ENCODE results near the gene DDX11. TPM values are rescaled to one million over a fixed set of nuclear protein-coding genes. Genes with fewer than 3 reads are reported as not detected.
"Not testable (repeated sequence)": the region's sequence is repeated elsewhere in the genome, so short reads cannot be mapped to it uniquely, and the experiment has no call there.

DDX11 gene
- total RNA-seq, 8 experiments from 2014 or later: 4.0 to 58.5 (median 35.4) TPM

DNA sequence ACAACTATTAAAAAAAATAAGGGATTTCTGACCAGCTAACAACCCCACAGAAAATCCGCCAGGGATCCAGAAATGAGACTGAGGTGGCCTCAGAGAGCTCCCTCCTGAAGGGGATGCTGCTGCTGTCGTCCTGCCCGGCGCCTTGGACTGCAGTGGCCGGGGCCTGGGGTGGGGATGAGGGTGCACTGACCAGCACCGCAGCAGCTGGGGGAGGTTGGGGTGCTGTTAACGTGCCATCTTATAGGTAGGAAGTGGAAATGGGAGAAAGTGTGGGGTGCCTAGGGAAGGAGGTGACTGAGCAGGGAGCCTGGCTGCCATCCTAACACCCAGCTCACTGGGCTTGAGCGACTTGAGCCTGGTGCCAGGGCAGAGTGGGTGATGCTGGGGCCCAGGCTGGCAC, 32.0 kb downstream of the DDX11 start:
- Histone ChIP-seq H3K4me1 (replicated peaks in 1 of 2) (no peaks in the 10 kb centered on the region), H3K4me3 (no peak overlapping the region), H3K27ac (no peak overlapping the region)
- WGBS, 10 experiments: 80 to 100% methylated on average over 1 of the region's 8 CpGs; no CpG with 5 or more reads in 8 of the 10 experiments
- in situ Hi-C loops (cut with MboI; ENCODE audit: low pct_unique_long_range_greater_than_20kb in 2 of 9, low sequenced_read_pairs in 9 of 9, unreplicated experiment in 9 of 9): no loop called here
- peak in 1 of 8 experiments; percentile 8 for ATAC-seq (replicated peaks in 6 of 8)

DNA sequence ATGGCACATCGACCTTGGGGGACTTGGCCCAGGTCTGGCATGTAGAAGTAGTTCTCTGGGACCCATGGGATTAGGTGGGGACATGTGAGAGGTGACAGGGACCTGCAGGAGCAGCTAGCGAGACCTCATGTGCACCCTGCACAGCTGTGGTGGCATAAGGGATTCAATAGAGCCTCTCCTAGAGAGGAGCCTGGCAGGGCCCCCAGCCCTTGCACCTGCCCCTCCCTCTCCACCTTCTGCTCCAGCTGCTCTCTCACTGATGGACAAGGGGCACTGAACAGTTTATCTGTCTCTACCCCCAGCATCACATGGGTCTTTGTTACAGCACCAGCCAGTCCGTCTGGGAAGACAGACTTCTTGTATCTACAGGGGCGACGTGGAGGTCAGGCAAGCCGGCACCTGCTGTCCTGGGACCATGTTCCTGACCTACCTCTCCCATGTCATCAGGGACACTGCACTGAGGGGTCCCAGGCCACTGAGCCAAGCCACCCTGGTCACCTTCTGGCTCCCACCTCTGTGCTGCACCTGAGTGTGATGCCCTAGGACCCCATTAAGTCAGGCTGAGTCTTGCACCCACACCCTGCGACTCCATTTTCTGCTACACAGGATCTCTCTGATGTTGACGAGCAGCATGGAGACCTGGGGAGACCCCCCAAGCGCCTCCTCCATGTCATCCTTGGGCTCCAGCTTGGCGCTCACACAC, 32.6 kb downstream of the DDX11 start:
- in situ Hi-C loops (cut with MboI; ENCODE audit: low pct_unique_long_range_greater_than_20kb in 2 of 9, low sequenced_read_pairs in 9 of 9, unreplicated experiment in 9 of 9): no loop called here
- ATAC-seq (replicated peaks in 6 of 8): peak in 2 of 8 experiments; percentile 21 to 39
- no peak overlapping the region for H3K27ac ChIP-seq
- no peaks in the 10 kb centered on the region for H3K4me1 ChIP-seq (replicated peaks in 1 of 2)
- no peak overlapping the region for H3K4me3 ChIP-seq
- WGBS, 10 experiments: 100% methylated on average over 1 of the region's 10 CpGs; no CpG with 5 or more reads in 9 of the 10 experiments

DNA sequence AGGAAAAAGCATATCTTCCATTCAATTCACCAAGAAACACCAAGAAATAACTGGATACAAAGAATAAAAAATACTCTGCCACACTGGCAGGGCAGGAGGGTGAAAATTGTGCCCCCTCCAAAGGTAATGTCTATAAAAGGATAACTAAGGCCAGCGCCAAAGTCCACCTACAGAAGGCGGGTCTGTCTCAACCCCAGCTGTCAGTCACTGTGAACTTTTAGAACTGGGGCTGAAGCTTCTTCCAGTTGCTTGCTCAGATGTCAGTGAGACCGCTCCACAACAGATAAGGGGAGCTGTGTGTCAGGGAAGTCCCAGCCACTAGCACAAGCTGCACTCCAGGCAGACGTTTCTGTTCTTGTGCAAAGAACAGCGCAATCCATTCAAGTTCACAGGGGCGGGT, 36.1 kb downstream of the DDX11 start:
- H3K4me1 ChIP-seq (replicated peaks in 1 of 2); in situ Hi-C loops (cut with MboI; ENCODE audit: low pct_unique_long_range_greater_than_20kb in 2 of 9, low sequenced_read_pairs in 9 of 9, unreplicated experiment in 9 of 9); H3K27ac ChIP-seq; ATAC-seq (replicated peaks in 6 of 8); H3K4me3 ChIP-seq: not testable (repeated sequence)
- WGBS, 10 experiments: 56% methylated on average over 3 of the region's 6 CpGs; no CpG with 5 or more reads in 9 of the 10 experiments

DNA sequence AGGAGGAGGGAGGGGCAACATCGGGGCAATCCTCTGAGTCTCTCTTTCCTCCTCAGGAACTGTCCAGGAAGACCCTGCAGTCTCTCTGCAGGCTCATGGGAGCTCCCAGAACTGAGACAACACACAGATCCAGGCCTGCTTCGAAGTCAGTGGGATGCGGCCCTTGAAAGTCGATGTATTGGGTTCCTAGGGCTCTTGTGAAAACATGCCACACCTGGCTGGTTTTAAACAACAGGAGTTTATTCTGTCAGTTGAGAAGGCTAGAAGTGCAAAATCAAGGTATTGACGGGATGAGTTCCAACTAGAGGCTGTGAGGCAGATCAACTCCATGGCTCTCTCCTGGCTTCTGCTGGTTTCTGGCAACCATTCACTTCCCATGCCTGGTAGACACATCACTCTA, 36.6 kb downstream of the DDX11 start:
- H3K27ac ChIP-seq; ATAC-seq (replicated peaks in 6 of 8); H3K4me3 ChIP-seq; H3K4me1 ChIP-seq (replicated peaks in 1 of 2); in situ Hi-C loops (cut with MboI; ENCODE audit: low pct_unique_long_range_greater_than_20kb in 2 of 9, low sequenced_read_pairs in 9 of 9, unreplicated experiment in 9 of 9): not testable (repeated sequence)
- no CpG with 5 or more reads among the region's 5 CpGs for WGBS, 10 experiments

DNA sequence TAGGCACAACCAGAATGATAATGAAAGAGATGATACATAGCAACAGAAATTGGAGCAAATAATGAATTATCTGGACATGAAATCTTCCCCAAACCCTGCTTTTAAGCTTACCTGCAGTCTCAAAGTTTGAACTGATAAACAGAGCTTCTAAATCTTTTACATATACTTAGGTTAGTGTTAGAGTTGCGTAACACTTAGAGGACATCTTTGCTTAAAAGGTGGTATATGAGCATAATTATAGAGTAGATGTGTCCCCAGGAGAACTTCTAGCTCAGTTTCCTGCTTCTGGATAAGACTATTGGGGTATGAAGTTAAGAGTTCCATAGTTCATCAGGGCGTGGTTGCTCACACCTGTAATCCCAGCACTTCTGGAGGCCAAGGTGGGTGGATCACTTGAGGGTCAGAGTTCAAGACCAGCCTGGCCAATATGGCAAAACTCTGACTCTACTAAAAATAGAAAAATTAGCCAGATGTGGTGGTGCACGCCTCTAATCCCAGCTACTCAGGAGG, 41.5 kb downstream of the DDX11 start:
- in situ Hi-C loops (cut with MboI; ENCODE audit: low pct_unique_long_range_greater_than_20kb in 2 of 9, low sequenced_read_pairs in 9 of 9, unreplicated experiment in 9 of 9); ATAC-seq (replicated peaks in 6 of 8); H3K4me1 ChIP-seq (replicated peaks in 1 of 2); H3K27ac ChIP-seq; H3K4me3 ChIP-seq: not testable (repeated sequence)
- 17 to 100% (median 100%) methylated on average over 1 of the region's 3 CpGs; no CpG with 5 or more reads in 7 of the 10 experiments for WGBS, 10 experiments

DNA sequence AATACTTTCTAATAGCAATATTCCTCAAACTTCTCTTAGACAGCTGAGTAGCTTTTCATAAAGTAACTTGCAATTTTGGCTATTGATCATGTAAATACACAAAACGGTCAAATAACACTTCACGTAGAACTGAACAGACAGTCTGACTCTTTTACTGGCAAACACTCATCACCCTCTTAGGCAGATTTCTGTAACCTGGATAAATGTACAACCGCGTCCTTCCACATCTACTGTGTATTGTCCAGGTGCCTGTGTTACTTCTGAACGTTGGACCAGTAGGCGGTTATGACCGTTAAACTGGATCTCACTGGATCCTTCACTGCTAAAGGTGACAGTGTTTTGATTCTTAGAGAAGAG, 43.2 kb downstream of the DDX11 start:
- peak overlapping the region in 4 of 5 donors; percentile 45 to 64 (median 46) for H3K4me3 ChIP-seq

DNA sequence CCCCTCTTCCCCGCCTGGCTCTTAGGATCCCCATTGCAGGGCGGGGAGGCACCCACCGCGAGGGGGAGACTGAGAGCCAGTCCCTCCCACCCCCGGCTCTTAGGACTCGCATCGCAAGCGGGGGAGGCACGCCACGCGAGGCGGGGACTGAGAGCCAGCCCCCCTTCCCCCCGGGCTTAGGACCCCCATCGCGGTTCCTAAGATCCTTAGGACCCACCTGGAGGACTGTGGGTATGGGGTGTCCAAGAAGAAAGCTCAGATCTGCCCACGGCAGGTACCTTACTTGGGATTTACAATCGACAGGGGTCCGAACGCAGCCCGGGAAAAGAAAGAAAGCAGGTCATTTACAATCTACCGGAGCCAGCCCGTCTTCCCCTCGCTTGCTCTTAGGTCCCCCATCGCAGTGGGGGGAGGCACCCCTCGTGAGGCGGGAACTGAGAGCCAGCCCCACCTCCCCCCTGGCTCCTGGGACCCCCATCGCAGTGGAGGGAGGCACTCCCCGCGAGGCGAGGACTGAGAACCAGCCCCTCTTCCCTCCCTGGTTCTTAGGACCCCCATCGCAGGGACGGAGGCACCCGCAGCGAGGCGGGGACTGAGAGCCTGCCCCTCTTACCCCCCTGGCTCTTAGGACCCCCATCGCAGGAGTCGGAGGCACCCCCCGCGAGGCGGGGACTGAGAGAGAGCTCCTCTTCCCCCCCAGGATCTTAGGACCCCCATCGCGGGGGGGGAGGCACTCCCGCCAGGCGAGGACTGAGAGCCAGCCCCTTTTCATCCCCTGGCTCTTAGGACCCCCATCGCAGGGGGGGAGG, 43.7 kb downstream of the DDX11 start:
- 0 to 3% (median 0%) methylated on average over 3 to 7 of the region's 45 CpGs; no CpG with 5 or more reads in 6 of the 10 experiments for WGBS, 10 experiments
- peaks cover 4 to 9% of the 10 kb centered on the region in 2 donors for H3K4me1 ChIP-seq (replicated peaks in 1 of 2)
- peak; percentile 49 to 87 (median 71) for ATAC-seq (replicated peaks in 6 of 8)
- in situ Hi-C loops (cut with MboI; ENCODE audit: low pct_unique_long_range_greater_than_20kb in 2 of 9, low sequenced_read_pairs in 9 of 9, unreplicated experiment in 9 of 9): no loop called here
- H3K4me3 ChIP-seq: peak overlapping the region; percentile 45 to 71 (median 47)
- no peak overlapping the region for H3K27ac ChIP-seq

More for the DNA sequence above, 43.2 kb downstream of the DDX11 start:
- H3K27ac ChIP-seq; H3K4me1 ChIP-seq (replicated peaks in 1 of 2); in situ Hi-C loops (cut with MboI; ENCODE audit: low pct_unique_long_range_greater_than_20kb in 2 of 9, low sequenced_read_pairs in 9 of 9, unreplicated experiment in 9 of 9): not testable (repeated sequence)
- 0 to 79% (median 39%) methylated on average over 2 to 7 of the region's 7 CpGs; no CpG with 5 or more reads in 4 of the 10 experiments for WGBS, 10 experiments
- peak in 2 of 8 experiments; percentile 2 to 34 for ATAC-seq (replicated peaks in 6 of 8)

DNA sequence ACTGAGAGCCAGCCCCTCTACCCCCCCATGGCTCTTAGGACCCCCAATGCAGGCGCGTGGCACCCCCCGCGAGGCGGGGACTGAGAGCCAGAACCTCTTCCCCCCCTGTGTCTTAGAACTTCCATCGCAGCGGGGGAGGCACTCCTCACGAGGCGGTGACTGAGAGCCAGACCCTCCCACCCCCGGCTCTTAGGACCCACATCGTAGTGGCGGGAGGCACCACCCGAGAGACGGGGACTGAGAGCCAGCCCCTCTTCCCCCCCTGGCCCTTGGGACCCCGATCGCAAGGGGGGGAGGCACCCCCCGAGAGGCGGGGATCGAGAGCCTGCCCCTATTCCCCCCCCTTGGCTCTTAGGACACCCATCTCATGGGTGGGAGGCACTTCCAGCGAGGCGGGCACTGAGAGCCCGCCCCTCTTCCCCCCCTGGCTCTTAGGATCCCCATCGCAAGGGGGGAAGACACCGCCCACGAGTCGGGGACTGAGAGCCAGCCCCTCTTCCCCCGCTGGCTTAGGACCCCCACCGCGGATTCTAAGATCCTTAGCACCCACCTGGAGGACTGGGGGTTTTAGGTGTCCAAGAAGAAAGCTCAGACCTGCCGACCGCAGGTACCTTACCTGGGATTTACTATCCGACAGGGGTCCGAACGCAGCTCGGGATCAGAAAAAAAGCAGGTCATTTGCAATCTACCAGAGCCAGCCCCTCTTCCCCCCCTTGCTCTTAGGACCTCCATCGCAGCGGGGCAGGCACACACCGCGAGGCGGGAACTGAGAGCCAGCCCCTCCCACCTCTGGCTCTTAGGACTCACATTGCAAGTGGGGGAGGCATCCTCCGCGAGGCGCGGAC, 44.9 kb downstream of the DDX11 start:
- WGBS, 10 experiments: 0 to 70% (median 20%) methylated on average over 1 to 3 of the region's 44 CpGs; no CpG with 5 or more reads in 7 of the 10 experiments
- in situ Hi-C loops (cut with MboI; ENCODE audit: low pct_unique_long_range_greater_than_20kb in 2 of 9, low sequenced_read_pairs in 9 of 9, unreplicated experiment in 9 of 9): no loop called here
- Histone ChIP-seq H3K4me3 (peak overlapping the region; percentile 15 to 71 (median 45)), H3K27ac (no peak overlapping the region), H3K4me1 (replicated peaks in 1 of 2) (peaks cover 4 to 9% of the 10 kb centered on the region in 2 donors)
- peak in 7 of 8 experiments; percentile 46 to 83 (median 77) for ATAC-seq (replicated peaks in 6 of 8)

DNA sequence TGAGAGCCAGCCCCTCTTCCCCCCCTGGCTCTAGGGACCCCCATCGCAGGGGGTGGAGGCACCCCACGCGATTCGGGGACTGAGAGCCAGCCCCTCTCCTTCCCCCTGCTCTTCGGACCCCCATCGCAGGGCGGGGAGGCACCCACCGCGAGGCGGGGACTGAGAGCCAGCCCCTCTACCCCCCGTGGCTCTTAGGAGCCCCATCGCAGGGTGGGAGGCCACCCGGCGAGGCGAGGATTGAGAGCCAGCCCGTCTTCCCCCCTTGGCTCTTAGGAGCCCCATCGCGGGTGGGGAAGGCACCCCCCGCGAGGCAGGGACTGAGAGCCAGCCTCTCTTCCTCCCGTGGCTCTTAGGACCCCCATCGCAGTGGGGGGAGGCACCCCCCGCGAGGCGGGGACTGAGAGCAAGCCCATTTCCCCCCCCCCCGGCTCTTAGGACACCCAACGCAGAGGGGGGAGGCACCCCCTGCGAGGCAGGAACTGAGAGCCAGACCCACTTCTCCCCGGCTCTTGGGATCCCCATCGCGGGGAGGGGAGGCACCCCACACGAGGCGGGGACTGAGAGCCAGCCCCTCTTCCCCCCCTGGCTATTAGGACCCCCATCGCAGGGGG, 45.6 kb downstream of the DDX11 start:
- ATAC-seq (replicated peaks in 6 of 8): peak in 5 of 8 experiments; percentile 27 to 77 (median 41)
- Histone ChIP-seq H3K4me3 (peak overlapping the region in 4 of 5 donors; percentile 8 to 71 (median 54)), H3K4me1 (replicated peaks in 1 of 2) (peaks cover 4 to 10% of the 10 kb centered on the region in 2 donors), H3K27ac (no peak overlapping the region)
- WGBS, 10 experiments: no CpG with 5 or more reads among the region's 34 CpGs
- in situ Hi-C loops (cut with MboI; ENCODE audit: low pct_unique_long_range_greater_than_20kb in 2 of 9, low sequenced_read_pairs in 9 of 9, unreplicated experiment in 9 of 9): no loop called here

DNA sequence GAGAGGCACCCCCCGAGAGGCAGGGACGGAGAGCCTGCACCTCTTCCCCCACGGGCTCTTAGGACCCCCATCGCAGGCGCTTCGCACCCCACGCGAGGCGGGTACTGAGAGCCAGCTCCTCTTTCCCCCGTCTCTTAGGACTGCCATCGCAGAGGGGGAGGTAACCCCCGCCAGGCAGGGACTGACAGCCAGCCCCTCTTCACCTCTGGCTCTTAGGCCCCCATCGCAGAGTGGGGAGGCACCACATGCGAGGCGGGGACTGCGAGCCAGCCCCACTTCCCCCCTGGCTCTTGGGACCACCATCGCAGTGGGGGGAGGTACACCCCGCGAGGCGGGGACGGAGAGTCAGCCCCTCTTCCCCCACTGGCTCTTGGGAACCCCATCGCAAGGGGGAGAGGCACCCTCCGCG, 46.1 kb downstream of the DDX11 start:
- Histone ChIP-seq H3K4me1 (replicated peaks in 1 of 2) (peaks cover 4 to 13% of the 10 kb centered on the region in 2 donors), H3K4me3 (peak overlapping the region in 1 of 5 donors; percentile 64), H3K27ac (no peak overlapping the region)
- ATAC-seq (replicated peaks in 6 of 8): no peak
- in situ Hi-C loops (cut with MboI; ENCODE audit: low pct_unique_long_range_greater_than_20kb in 2 of 9, low sequenced_read_pairs in 9 of 9, unreplicated experiment in 9 of 9): no loop called here
- WGBS, 10 experiments: no CpG with 5 or more reads among the region's 24 CpGs

DNA sequence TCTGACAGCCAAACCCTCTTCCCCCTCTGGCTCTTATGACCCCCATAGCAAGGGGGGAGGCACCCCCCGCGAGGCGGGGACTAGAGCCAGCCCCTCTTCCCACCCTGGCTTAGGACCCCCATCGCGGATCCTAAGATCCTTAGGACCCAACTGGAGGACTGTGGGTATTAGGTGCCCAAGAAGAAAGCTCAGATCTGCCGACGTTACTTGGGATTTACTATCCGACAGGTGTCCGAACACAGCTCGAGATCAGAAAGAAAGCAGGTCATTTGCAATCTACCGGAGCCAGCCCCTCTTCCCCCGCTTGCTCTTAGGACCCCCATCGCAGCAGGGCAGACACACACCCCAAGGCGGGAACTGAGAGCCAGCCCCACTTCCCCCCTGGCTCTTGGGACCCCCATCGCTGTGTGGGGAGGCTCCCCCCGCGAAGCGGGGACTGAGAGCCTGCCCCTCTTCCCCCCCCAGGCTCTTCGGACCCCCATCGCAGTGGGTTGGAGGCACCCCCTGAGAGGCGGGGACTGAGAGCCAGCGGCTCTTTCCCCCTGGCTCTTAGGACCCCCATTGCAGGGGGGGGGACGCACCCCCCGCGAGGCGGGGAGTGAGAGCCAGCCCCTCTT, 46.8 kb downstream of the DDX11 start:
- H3K4me3 ChIP-seq: no peak overlapping the region

More for the DNA sequence above, 46.8 kb downstream of the DDX11 start:
- ATAC-seq (replicated peaks in 6 of 8): no peak
- in situ Hi-C loops (cut with MboI; ENCODE audit: low pct_unique_long_range_greater_than_20kb in 2 of 9, low sequenced_read_pairs in 9 of 9, unreplicated experiment in 9 of 9): no loop called here
- Histone ChIP-seq H3K27ac (no peak overlapping the region), H3K4me1 (replicated peaks in 1 of 2) (peaks cover 4 to 13% of the 10 kb centered on the region in 2 donors)
- WGBS, 10 experiments: 0% methylated on average over 4 of the region's 26 CpGs; no CpG with 5 or more reads in 9 of the 10 experiments
